Esophagus muscularis mucosa (tissue), 4 donors: Measurements from ENCODE around the gene FBXO24.
A peak's percentile ranks its signal among the peaks of the same experiment; 100 is the strongest.

ENCODE experiments used
- EP300 ChIP-seq: sonication (generic); formaldehyde crosslinking; IDR thresholded peaks from one replicate; pipeline ENCODE4 v1.6.1; 2017; ENCODE audit warnings: antibody characterized with exemption
- POLR2A ChIP-seq: fragments of 450-650 bp; IDR thresholded peaks from one replicate; pipeline ENCODE4 v1.6.1; 2017; ENCODE audit warnings: antibody characterized with exemption, moderate library complexity, mild to moderate bottlenecking, low read depth
- POLR2AphosphoS5 ChIP-seq, 2 donors: sonication (generic); formaldehyde crosslinking; IDR thresholded peaks; one replicate each; pipeline ENCODE4 v1.6.1; 2017; ENCODE audit warnings: antibody characterized with exemption in 2 of 2
- TF ChIP-seq, protein P1 (sequence below), 3 experiments: fragments of 200-600 bp in 2 of 3; fragments of 450-650 bp in 1 of 3; sonication (generic) in 2 of 3; IDR thresholded peaks; one replicate each; pipeline ENCODE4 v1.5.1; 2017 to 2019; ENCODE audit warnings: antibody characterized with exemption in 3 of 3, mild to moderate bottlenecking in 2 of 3, moderate library complexity in 1 of 3

DNA sequence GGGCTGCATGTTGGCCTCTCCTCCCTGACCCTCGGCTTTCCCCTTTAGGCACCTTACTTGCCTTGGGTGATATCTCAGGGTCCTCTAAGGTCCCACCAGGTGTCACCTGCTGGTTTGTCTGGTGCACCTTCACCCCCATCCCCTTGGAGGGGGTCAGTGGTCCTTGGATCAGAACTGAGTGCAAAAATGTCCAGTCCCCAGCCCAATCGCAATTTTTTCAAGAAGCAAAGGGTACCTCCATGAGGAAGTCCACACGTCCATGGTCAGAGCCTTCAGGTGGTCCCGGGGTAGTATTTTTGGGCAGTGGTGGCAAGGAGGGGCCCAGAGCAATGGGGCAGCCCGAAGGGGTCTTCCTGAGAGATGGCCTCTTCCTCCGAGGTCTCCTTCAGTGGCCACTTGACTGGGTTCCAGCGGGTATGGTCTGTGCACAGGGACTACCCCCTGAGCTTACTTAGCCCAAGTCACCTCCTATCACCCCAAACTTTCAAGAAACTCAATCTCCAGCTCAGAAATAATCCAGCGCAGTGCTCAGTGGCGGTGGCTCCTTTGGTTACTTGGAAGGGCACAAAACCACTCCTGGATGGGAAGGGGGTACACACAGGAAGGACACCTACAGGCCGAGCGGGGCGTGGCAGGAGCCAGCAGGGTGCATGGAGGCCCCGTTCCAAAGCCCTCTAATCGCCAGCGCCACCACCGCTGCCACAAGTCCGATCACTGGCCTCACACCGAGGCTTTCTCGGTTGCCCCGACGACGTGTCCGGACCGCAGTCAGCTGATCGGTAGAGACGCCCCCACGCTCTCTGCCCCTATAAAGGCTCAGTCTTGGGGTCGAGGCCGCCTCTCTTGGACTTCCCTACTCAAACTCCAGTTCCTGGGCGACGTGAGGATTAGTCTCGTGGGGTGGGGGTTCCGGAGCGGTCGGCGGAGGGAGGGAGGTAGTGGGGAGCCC lies 17.0 kb upstream of the FBXO24 start:
- TF ChIP-seq, protein P1, sequence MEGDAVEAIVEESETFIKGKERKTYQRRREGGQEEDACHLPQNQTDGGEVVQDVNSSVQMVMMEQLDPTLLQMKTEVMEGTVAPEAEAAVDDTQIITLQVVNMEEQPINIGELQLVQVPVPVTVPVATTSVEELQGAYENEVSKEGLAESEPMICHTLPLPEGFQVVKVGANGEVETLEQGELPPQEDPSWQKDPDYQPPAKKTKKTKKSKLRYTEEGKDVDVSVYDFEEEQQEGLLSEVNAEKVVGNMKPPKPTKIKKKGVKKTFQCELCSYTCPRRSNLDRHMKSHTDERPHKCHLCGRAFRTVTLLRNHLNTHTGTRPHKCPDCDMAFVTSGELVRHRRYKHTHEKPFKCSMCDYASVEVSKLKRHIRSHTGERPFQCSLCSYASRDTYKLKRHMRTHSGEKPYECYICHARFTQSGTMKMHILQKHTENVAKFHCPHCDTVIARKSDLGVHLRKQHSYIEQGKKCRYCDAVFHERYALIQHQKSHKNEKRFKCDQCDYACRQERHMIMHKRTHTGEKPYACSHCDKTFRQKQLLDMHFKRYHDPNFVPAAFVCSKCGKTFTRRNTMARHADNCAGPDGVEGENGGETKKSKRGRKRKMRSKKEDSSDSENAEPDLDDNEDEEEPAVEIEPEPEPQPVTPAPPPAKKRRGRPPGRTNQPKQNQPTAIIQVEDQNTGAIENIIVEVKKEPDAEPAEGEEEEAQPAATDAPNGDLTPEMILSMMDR (IDR thresholded peaks at IDR 0.05): peak; percentile 22 to 46 (median 34)
- TF ChIP-seq POLR2A (no peak), POLR2AphosphoS5 (IDR thresholded peaks at IDR 0.05) (peak in 1 of 2 donors; percentile 10), EP300 (no peak)
